GM15510 (cell line): ENCODE data around the gene OR9Q1.

Experiments used
- POLR2A ChIP-seq: IDR thresholded peaks from 3 replicates; pipeline ENCODE4 v1.6.1; 2011; ENCODE audit warnings: borderline replicate concordance; ENCODE audit not compliant: insufficient read length; ENCODE audit errors: extremely low read depth

The OR9Q1 gene

GRCh38 chr11:58011771-58012170 lies 11.9 kb upstream of the OR9Q1 start:
- no peak for TF ChIP-seq POLR2A

GRCh38 chr11:58024601-58025091 lies 965 bp downstream of the OR9Q1 start:
- TF ChIP-seq POLR2A: no peak

- TF ChIP-seq POLR2A: no peak
Observed at GRCh38 chr11:58027341-58027740, 3.7 kb downstream of the OR9Q1 start.

- no peak for TF ChIP-seq POLR2A
Observed at GRCh38 chr11:58028687-58029411, 5.2 kb downstream of the OR9Q1 start.

DNA sequence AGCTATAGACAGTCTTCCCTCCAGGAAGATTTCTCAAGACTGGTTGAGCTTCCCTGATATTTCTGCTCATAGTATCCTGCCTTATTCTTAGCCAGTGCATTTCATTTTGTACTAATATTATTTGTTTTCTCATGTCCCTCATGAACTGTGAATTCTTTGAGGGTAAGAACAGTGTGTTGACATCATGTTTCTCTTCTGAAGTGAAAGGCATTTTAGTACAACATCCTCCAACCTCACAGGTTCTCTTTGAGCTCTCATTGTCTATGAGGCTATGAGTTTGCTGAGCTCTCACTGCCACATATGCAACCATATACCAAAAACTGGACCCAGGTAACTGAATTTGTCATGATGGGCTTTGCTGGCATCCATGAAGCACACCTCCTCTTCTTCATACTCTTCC lies 7.0 kb downstream of the OR9Q1 start, which contains the start of gene OR6Q1:
Gene OR6Q1, plus strand, starts transcription at position 301 of the 400 bp plus-strand sequence. Its CDS starts 0 bp downstream, at position 301.
- no peak for TF ChIP-seq POLR2A

DNA sequence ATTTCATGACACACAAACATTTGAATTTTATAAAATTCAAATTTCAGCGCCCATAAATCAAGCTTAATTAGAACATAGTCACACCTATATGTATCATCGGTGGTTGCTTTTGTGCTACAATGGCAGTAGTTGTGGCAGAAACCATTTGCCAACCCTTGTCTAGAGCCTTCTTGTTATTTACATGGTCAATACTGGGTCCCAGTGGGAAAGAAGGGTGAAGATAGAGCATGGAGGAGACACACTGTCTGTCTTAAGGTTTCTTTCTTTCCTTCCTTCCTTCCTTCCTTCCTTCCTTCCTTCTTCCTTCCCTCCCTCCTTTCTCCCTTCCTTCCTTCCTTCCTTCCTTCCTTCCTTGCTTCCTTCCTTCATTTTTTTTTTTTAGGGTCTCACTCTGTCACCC lies 10.8 kb downstream of the OR9Q1 start:
- TF ChIP-seq POLR2A: no peak

DNA sequence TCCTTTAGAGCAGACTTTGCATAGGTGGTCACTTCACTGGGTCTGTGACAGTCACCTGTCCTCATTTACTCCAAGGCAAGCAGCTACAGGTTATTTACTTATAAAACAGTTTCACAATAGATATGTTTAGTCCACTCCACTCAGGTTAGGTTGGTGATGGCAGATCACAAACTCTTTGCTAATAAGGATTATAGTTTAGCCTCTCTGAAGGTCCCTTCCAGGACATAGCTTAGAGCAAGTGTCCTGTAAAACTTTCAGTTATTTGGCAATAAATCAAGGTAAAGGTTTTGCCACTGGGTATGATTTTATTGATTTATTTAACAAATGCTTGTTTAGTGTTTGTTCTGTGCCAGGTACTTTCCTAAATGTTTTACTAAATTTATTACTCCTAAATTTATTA lies 15.9 kb downstream of the OR9Q1 start:
- TF ChIP-seq POLR2A: no peak

DNA sequence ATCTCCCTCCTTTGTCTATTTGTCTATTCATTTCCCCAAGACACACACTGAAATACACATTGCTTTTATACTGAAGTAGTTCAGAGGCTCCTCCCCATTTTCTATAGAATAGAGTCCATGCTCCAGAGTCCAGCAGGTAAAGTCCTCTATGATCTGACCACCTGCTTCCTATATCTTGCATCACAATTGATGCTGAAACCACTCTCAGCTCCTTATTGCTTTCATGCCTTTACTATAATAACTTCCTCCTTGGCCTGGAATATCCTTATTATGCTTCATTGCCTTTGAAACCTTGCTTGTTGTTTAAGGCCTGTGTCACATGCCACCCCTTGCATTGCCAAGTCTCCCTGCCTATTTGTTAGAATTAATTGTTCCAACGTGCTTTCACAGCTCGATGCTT lies 19.7 kb downstream of the OR9Q1 start:
- no peak for TF ChIP-seq POLR2A

DNA sequence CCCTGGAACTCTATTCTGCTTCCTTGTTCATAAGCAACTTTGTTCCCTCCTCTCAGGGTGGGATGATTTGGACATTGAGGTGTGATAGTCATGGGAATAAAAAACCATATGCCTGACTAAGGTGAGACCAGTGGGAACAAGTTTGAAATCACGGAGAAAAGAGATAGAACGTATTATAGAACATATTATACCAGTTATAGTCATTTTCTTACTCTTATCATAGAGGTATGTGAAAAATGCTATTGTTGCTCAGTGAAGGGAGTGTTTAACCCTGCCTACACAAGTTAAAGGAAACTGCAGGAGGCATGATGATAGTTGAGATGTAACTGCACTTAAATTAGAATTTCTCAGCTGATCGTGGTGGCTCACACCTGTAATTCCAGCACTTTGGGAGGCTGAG lies 22.6 kb downstream of the OR9Q1 start:
- TF ChIP-seq POLR2A: no peak

DNA sequence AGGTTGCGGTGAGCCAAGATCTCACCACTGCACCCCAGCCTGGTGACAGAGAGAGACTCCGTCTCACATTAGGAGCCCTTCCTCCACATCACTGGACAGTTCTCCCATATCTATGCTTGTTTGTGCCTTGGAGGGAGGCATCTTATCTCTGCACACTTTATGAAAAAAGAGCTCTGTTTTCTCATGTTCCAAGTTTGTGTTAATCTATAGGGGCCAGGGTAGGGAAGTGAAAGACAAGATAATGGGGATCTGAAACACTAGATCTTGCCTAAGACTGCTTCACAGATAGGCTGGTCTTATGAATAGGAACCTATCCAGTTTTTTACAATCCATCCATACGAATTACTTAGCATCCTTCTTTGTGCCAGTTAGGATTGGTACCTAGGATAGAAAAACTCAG lies 24.1 kb downstream of the OR9Q1 start:
- no peak for TF ChIP-seq POLR2A

DNA sequence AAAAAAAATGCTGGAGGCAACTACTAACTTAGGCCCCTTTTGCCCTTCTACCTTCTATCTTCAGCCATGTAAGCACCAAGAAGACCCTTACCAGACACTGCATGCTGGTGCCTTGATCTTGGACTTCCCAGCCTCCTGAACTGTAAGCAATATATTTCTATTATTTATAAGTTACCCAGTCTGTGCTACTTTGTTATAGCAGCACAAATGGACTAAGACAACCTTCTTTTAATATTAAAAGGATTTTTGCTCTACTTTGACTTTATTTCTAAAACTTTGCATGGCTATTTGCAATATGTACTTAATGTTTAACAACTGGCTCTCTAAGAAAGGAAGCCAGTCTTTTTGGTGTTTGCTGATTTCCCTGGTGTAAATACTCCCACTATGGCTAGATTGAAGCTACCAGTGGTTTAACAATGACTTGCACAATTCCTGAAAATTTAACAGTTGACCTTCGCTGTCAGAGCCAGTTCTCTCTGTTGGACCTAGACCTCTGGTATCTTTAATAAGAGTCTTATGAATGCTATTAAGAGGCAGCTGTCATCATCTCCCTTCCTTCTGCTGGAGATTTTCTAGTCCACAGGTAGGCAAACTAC lies 32.2 kb downstream of the OR9Q1 start:
- no peak for TF ChIP-seq POLR2A

- TF ChIP-seq POLR2A: no peak
Observed at GRCh38 chr11:58057481-58057880, 33.8 kb downstream of the OR9Q1 start.

GRCh38 chr11:58058276-58059006 lies 34.8 kb downstream of the OR9Q1 start:
- no peak for TF ChIP-seq POLR2A

GRCh38 chr11:58059007-58059350 lies 35.3 kb downstream of the OR9Q1 start:
- no peak for TF ChIP-seq POLR2A

DNA sequence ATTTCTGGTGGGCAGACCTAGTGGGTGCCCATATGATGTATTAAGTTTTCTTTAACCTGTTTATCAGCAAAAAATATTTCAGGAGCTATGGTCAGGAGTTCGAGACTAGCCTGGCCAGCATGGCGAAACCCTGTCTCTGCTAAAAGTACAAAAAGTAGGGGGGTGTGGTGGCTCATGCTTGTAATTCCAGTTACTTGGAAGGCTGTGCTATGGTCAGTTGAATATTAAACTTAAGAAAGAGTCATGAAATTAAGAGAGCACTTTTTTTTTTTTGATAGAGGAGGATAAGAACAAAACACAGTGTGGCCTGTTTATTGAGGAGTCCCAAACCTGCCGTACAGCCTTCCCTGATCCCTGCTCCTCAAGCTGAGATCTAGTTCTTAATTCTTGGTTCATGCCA lies 36.9 kb downstream of the OR9Q1 start:
- no peak for TF ChIP-seq POLR2A

DNA sequence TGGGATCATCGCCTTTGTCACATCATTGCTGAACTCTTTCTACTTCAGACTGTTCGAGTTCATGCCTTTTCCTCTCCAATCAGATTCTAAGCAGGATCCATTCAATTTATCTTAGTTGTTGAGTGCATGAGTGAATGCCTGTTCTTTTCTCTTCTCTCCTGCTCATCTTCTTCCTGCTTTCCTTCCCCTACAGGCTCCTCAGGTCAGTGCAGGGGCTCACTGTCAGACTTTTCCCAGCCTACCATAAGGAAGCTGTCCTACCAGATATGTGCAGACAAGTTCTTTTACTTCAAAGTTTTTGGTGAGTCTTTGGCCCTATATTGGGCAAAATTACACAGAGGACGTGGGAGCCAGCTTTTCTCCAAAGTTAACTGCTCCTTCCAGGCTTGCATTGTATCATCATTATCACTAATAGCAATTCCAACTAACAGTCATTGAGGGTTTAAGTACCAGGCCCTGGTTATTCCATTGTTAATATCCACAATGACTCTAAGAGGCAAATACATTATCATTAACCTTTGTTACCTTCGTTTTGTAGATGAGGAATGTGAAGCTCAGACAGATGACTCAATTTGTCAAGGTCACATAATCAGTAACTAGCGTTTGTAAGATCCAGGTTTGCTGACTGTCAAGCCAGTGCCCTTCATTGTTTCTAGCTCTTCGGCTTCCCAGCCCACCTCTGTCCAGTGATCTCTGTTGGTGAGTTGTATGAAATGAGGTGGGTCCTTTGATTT lies 37.4 kb downstream of the OR9Q1 start:
- TF ChIP-seq POLR2A: no peak

DNA sequence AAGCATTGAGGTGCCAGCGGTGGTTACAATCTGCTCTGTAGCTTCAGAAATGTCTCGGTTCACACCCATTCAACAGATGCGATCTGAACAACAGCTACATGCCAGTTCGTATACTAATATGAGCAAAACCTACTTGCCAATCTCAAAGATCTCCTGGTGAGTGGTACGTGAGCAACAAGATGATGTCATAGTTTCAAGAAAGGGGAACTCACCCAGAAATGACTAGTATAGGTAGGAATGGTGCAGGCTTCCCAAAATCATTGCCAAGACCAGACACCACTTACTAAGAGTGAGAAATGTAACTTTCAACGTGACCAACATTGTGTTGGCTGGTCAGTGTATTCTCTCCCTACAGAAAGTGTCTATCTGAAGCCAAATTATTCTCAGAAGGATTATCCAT lies 38.1 kb downstream of the OR9Q1 start:
- no peak for TF ChIP-seq POLR2A
